ENCODE data around the gene CDC25A.

Gene CDC25A

GRCh38 chr3:48151058-48151806, 37.0 kb downstream of the CDC25A start:
- DNase-seq (ENCODE audit: extremely low spot score, insufficient read length, low read depth) (peak; percentile 72), FAIRE-seq (peak; percentile 90)

GRCh38 chr3:48143992-48144391, 44.2 kb downstream of the CDC25A start:
- FAIRE-seq (no peak), DNase-seq (ENCODE audit: extremely low spot score, insufficient read length, low read depth) (no peak)

GRCh38 chr3:48143567-48143966, 44.6 kb downstream of the CDC25A start:
- DNase-seq (ENCODE audit: extremely low spot score, insufficient read length, low read depth) (no peak), FAIRE-seq (no peak)

GRCh38 chr3:48142316-48142870, 45.8 kb downstream of the CDC25A start:
- DNase-seq (ENCODE audit: extremely low spot score, insufficient read length, low read depth) = no peak
- no peak for FAIRE-seq

- DNase-seq (ENCODE audit: extremely low spot score, insufficient read length, low read depth) = no peak
- FAIRE-seq = no peak
Measured at GRCh38 chr3:48141604-48142137, 46.5 kb downstream of the CDC25A start.

GRCh38 chr3:48140936-48141603, 47.1 kb downstream of the CDC25A start:
- DNase-seq (ENCODE audit: extremely low spot score, insufficient read length, low read depth) (no peak), FAIRE-seq (no peak)

- DNase-seq (ENCODE audit: extremely low spot score, insufficient read length, low read depth) = no peak
Measured at GRCh38 chr3:48140336-48140757, 47.9 kb downstream of the CDC25A start.

GRCh38 chr3:48137425-48137999, 50.7 kb downstream of the CDC25A start:
- no peak for DNase-seq (ENCODE audit: extremely low spot score, insufficient read length, low read depth)
- FAIRE-seq = no peak

More at GRCh38 chr3:48140336-48140757, 47.9 kb downstream of the CDC25A start:
- FAIRE-seq = peak; percentile 9

GRCh38 chr3:48135552-48136495, 52.4 kb downstream of the CDC25A start:
- FAIRE-seq (no peak), DNase-seq (ENCODE audit: extremely low spot score, insufficient read length, low read depth) (no peak)

- no peak for FAIRE-seq
Measured at GRCh38 chr3:48130321-48130904, 57.8 kb downstream of the CDC25A start.

GRCh38 chr3:48129921-48130320, 58.3 kb downstream of the CDC25A start:
- DNase-seq (ENCODE audit: extremely low spot score, insufficient read length, low read depth) = no peak
- no peak for FAIRE-seq

More at GRCh38 chr3:48130321-48130904, 57.8 kb downstream of the CDC25A start:
- DNase-seq (ENCODE audit: extremely low spot score, insufficient read length, low read depth) = no peak

- DNase-seq (ENCODE audit: extremely low spot score, insufficient read length, low read depth) (no peak), FAIRE-seq (no peak)
Measured at GRCh38 chr3:48128774-48129173, 59.4 kb downstream of the CDC25A start.

- DNase-seq (ENCODE audit: extremely low spot score, insufficient read length, low read depth) (no peak), FAIRE-seq (no peak)
Measured at GRCh38 chr3:48125886-48126622, 62.2 kb downstream of the CDC25A start.

GRCh38 chr3:48125013-48125705, 63.1 kb downstream of the CDC25A start:
- DNase-seq (ENCODE audit: extremely low spot score, insufficient read length, low read depth) (no peak), FAIRE-seq (no peak)

- no peak for FAIRE-seq
- DNase-seq (ENCODE audit: extremely low spot score, insufficient read length, low read depth) = no peak
Measured at GRCh38 chr3:48123346-48123745, 64.9 kb downstream of the CDC25A start.

- FAIRE-seq = no peak
- DNase-seq (ENCODE audit: extremely low spot score, insufficient read length, low read depth) = no peak
Measured at GRCh38 chr3:48122504-48122903, 65.7 kb downstream of the CDC25A start.

GRCh38 chr3:48120223-48120622, 68.0 kb downstream of the CDC25A start:
- DNase-seq (ENCODE audit: extremely low spot score, insufficient read length, low read depth) (no peak), FAIRE-seq (no peak)

Data from GM18507 (cell line).